ENCODE measurements around the gene EN1.

Gene EN1

DNA sequence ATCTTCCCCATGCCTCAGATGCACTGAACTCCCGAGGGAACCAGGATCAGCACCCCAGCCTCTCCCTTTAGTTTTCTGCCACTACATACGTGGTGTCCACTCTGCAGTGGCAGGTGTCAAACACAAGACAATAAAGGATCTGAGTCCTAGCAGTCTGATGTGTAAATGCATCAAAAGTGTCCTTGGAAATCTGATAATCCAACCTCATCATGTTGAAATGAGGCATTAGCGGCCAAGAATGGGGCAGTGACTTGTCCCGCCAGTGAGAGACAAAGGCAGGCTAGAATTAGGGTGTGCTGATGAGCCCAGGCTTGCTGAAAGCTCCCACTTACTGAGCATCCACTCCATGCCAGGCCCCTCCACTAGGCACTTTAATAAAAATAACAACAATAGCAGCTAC lies 52.9 kb downstream of the EN1 start:
- Histone ChIP-seq H3K27ac (no peak overlapping the region), H3K4me3 (no peak overlapping the region), H3K9me3 (no peaks in the 10 kb centered on the region), H3K4me1 (no peaks in the 10 kb centered on the region), H3K27me3 (peaks cover 0 to 12% of the 10 kb centered on the region in 2 donors), H3K36me3 (no peaks in the 10 kb centered on the region)
- no peak for DNase-seq
- TF ChIP-seq, protein P1, sequence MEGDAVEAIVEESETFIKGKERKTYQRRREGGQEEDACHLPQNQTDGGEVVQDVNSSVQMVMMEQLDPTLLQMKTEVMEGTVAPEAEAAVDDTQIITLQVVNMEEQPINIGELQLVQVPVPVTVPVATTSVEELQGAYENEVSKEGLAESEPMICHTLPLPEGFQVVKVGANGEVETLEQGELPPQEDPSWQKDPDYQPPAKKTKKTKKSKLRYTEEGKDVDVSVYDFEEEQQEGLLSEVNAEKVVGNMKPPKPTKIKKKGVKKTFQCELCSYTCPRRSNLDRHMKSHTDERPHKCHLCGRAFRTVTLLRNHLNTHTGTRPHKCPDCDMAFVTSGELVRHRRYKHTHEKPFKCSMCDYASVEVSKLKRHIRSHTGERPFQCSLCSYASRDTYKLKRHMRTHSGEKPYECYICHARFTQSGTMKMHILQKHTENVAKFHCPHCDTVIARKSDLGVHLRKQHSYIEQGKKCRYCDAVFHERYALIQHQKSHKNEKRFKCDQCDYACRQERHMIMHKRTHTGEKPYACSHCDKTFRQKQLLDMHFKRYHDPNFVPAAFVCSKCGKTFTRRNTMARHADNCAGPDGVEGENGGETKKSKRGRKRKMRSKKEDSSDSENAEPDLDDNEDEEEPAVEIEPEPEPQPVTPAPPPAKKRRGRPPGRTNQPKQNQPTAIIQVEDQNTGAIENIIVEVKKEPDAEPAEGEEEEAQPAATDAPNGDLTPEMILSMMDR (IDR thresholded peaks at IDR 0.05) = no peak
- intact Hi-C loops (cut with DNase I; ENCODE audit: low total_unique reads) = no loop called here
